BJ (cell line): ENCODE results near the gene RAD51B. TPM values are rescaled to one million over a fixed set of nuclear protein-coding genes. Genes with fewer than 3 reads are reported as not detected.

Experiments
- CTCF ChIA-PET: fragments of 350-600 bp; formaldehyde crosslinking; extraction: SDS; loops from one replicate; lab custom pipeline; 2021; ENCODE audit warnings: antibody characterized with exemption, inconsistent platforms; lab: Yijun Ruan, JAX
- POLR2A ChIA-PET: fragments of 300-600 bp; sonication (Branson Sonifier 250); formaldehyde crosslinking; extraction: SDS; loops from one replicate; lab custom pipeline; 2021; ENCODE audit warnings: antibody characterized with exemption; lab: Charles Lee
- DNase-seq: peaks from one replicate; pipeline ENCODE4 v3.0.0-alpha.2; 2011; ENCODE audit warnings: low read depth
- H3K27me3 ChIP-seq: 2 replicates; pipeline ENCODE4 v1.6.0; 2011; ENCODE audit warnings: low read length; ENCODE audit not compliant: control insufficient read depth, insufficient read depth
- H3K36me3 ChIP-seq: 2 replicates; pipeline ENCODE4 v1.5.1; 2011; ENCODE audit warnings: low read length; ENCODE audit not compliant: control insufficient read depth, insufficient read depth
- H3K4me3 ChIP-seq: 2 replicates; pipeline ENCODE4 v1.5.1; 2011; ENCODE audit warnings: low read depth, mild to moderate bottlenecking, control low read depth, low read length
- CTCF ChIP-seq: IDR thresholded peaks from 2 replicates; pipeline ENCODE4 v1.5.1; 2011; ENCODE audit warnings: low read depth, mild to moderate bottlenecking, control low read depth, inconsistent platforms, low read length, moderate library complexity; ENCODE audit not compliant: insufficient read depth
- polyA plus RNA-seq: library from polyadenylated mRNA; depleted of rRNA; stranded (reverse); fragments of >200 nt; gene quantifications from 2 replicates; pipeline ENCODE4 v1.2.3, GENCODE V29; 2011

Gene RAD51B
- polyA plus RNA-seq, 1 experiment: 5.6 TPM

GRCh38 chr14:68672609-68673285 lies 853.2 kb downstream of the RAD51B start:
- no peak for TF ChIP-seq CTCF
- no peak for DNase-seq
- no peaks in the 10 kb centered on the region for H3K27me3 ChIP-seq
- ChIA-PET CTCF (interaction anchor here (0.6 to 1.2 kb wide), 3 partner anchors 18 to 124 kb away, joined by 3 read pairs; no protein-coding TSS in a partner anchor), POLR2A (interaction anchor here (0.6 kb wide), 1 partner anchor 113 kb away, joined by 3 read pairs; no protein-coding TSS in a partner anchor)
- no peaks in the 10 kb centered on the region for H3K36me3 ChIP-seq
- H3K4me3 ChIP-seq: no peak overlapping the region

GRCh38 chr14:68673464-68673863 lies 853.9 kb downstream of the RAD51B start:
- POLR2A ChIA-PET: no interaction called here
- CTCF ChIA-PET: no interaction called here
- no peak overlapping the region for H3K4me3 ChIP-seq
- no peaks in the 10 kb centered on the region for H3K27me3 ChIP-seq
- no peaks in the 10 kb centered on the region for H3K36me3 ChIP-seq
- no peak for TF ChIP-seq CTCF
- DNase-seq: no peak

GRCh38 chr14:68674538-68675232 lies 855.1 kb downstream of the RAD51B start:
- POLR2A ChIA-PET: no interaction called here
- DNase-seq: no peak
- no peaks in the 10 kb centered on the region for H3K27me3 ChIP-seq
- no peak for TF ChIP-seq CTCF
- CTCF ChIA-PET: no interaction called here
- no peak overlapping the region for H3K4me3 ChIP-seq
- H3K36me3 ChIP-seq: no peaks in the 10 kb centered on the region

GRCh38 chr14:68675233-68675577 lies 855.6 kb downstream of the RAD51B start:
- no peaks in the 10 kb centered on the region for H3K36me3 ChIP-seq
- DNase-seq: no peak
- no peak overlapping the region for H3K4me3 ChIP-seq
- ChIA-PET POLR2A (no interaction called here), CTCF (no interaction called here)
- no peaks in the 10 kb centered on the region for H3K27me3 ChIP-seq
- TF ChIP-seq CTCF: no peak

- no peak for DNase-seq
- ChIA-PET CTCF (no interaction called here), POLR2A (no interaction called here)
- no peak for TF ChIP-seq CTCF
- no peak overlapping the region for H3K4me3 ChIP-seq
- H3K36me3 ChIP-seq: no peaks in the 10 kb centered on the region
- H3K27me3 ChIP-seq: no peaks in the 10 kb centered on the region
These were observed 856.9 kb downstream of the RAD51B start for GRCh38 chr14:68676511-68676943.
